ENCODE data around the gene CDH4.

Gene CDH4

GRCh38 chr20:61805781-61806180, 553.7 kb downstream of the CDH4 start:
- no peak for DNase-seq (ENCODE audit: low spot score)

- no peak for DNase-seq (ENCODE audit: low spot score)
Observed at GRCh38 chr20:61806314-61806713, 554.3 kb downstream of the CDH4 start.

- no peak for DNase-seq (ENCODE audit: low spot score)
Observed at GRCh38 chr20:61806995-61807394, 554.9 kb downstream of the CDH4 start.

- DNase-seq (ENCODE audit: low spot score) = no peak
Observed at GRCh38 chr20:61807471-61808160, 555.6 kb downstream of the CDH4 start.

GRCh38 chr20:61808447-61808846, 556.4 kb downstream of the CDH4 start:
- DNase-seq (ENCODE audit: low spot score) = no peak

- no peak for DNase-seq (ENCODE audit: low spot score)
Observed at GRCh38 chr20:61809006-61809770, 557.1 kb downstream of the CDH4 start.

- DNase-seq (ENCODE audit: low spot score) = no peak
Observed at GRCh38 chr20:61810066-61810737, 558.1 kb downstream of the CDH4 start.

- DNase-seq (ENCODE audit: low spot score) = no peak
Observed at GRCh38 chr20:61810738-61811135, 558.7 kb downstream of the CDH4 start.

GRCh38 chr20:61811166-61811565, 559.1 kb downstream of the CDH4 start:
- no peak for DNase-seq (ENCODE audit: low spot score)

GRCh38 chr20:61812121-61812844, 560.2 kb downstream of the CDH4 start:
- no peak for DNase-seq (ENCODE audit: low spot score)

GRCh38 chr20:61812845-61813485, 560.9 kb downstream of the CDH4 start:
- DNase-seq (ENCODE audit: low spot score) = no peak

- DNase-seq (ENCODE audit: low spot score) = no peak
Observed at GRCh38 chr20:61813791-61814190, 561.7 kb downstream of the CDH4 start.

GRCh38 chr20:61814244-61814643, 562.2 kb downstream of the CDH4 start:
- DNase-seq (ENCODE audit: low spot score) = no peak

- no peak for DNase-seq (ENCODE audit: low spot score)
Observed at GRCh38 chr20:61814726-61815125, 562.7 kb downstream of the CDH4 start.

- no peak for DNase-seq (ENCODE audit: low spot score)
Observed at GRCh38 chr20:61815176-61815575, 563.1 kb downstream of the CDH4 start.

- no peak for DNase-seq (ENCODE audit: low spot score)
Observed at GRCh38 chr20:61815678-61816077, 563.6 kb downstream of the CDH4 start.

GRCh38 chr20:61816606-61817460, 564.8 kb downstream of the CDH4 start:
- no peak for DNase-seq (ENCODE audit: low spot score)

GRCh38 chr20:61817575-61817974, 565.5 kb downstream of the CDH4 start:
- no peak for DNase-seq (ENCODE audit: low spot score)

- no peak for DNase-seq (ENCODE audit: low spot score)
Observed at GRCh38 chr20:61818746-61819573, 566.9 kb downstream of the CDH4 start.

- no peak for DNase-seq (ENCODE audit: low spot score)
Observed at GRCh38 chr20:61819574-61819846, 567.4 kb downstream of the CDH4 start.
